Uterus (tissue), 2 donors: ENCODE data around the gene ABHD18.

Experiments
- POLR2A ChIP-seq, 2 donors: fragments of 450-650 bp; IDR thresholded peaks; one replicate each; pipeline ENCODE4 v1.6.1; 2016; ENCODE audit warnings: antibody characterized with exemption in 2 of 2, mild to moderate bottlenecking in 1 of 2, moderate library complexity in 1 of 2
- TF ChIP-seq, protein P1 (sequence below), 4 experiments: fragments of 200-600 bp in 2 of 4; fragments of 450-650 bp in 2 of 4; sonication (generic) in 2 of 4; IDR thresholded peaks; one replicate each; pipeline ENCODE4 v1.5.1; 2016 to 2019; ENCODE audit warnings: antibody characterized with exemption in 4 of 4, mild to moderate bottlenecking in 2 of 4, moderate library complexity in 1 of 4

DNA sequence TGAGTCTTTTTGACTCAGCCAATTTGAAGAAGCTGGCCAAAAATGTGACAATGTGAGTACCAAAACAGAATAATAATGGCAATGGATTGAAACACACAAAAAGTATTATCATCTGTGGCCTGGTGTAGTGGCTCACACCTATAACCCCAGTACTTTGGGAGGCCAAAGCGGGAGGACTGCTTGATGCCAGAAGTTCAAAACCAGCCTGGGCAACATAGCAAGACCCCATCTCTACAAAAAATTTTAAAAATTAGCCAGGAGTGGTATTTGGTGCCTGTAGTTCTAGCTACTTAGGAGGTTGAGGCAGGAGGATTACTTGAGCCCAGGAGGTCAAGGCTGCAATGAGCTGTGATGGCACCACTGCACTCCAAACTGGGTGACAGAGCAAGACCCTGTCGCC, 43.0 kb upstream of the ABHD18 start:
- TF ChIP-seq, protein P1, sequence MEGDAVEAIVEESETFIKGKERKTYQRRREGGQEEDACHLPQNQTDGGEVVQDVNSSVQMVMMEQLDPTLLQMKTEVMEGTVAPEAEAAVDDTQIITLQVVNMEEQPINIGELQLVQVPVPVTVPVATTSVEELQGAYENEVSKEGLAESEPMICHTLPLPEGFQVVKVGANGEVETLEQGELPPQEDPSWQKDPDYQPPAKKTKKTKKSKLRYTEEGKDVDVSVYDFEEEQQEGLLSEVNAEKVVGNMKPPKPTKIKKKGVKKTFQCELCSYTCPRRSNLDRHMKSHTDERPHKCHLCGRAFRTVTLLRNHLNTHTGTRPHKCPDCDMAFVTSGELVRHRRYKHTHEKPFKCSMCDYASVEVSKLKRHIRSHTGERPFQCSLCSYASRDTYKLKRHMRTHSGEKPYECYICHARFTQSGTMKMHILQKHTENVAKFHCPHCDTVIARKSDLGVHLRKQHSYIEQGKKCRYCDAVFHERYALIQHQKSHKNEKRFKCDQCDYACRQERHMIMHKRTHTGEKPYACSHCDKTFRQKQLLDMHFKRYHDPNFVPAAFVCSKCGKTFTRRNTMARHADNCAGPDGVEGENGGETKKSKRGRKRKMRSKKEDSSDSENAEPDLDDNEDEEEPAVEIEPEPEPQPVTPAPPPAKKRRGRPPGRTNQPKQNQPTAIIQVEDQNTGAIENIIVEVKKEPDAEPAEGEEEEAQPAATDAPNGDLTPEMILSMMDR (IDR thresholded peaks at IDR 0.05), result no peak
- TF ChIP-seq POLR2A (IDR thresholded peaks at IDR 0.05), result no peak
